Activated T-cell treated with anti-CD3 and anti-CD28 coated beads, Interleukin-2, amount 50 U/mL, for 72 hours (primary cell): ENCODE data around the gene LONP2. TPM values are rescaled to one million over a fixed set of nuclear protein-coding genes. Genes with fewer than 3 reads are reported as not detected.

Experiments used
- ATAC-seq, 2 donors: fragments of 150-1000 bp; cut with Tn5 transposase; replicated peaks in 1 of 2; 2 replicates each; pipeline ENCODE4 v1.10.0; 2021; ENCODE audit warnings: moderate library complexity in 2 of 2, mild to moderate bottlenecking in 1 of 2
- DNase-seq, 2 donors: peaks; one replicate each; pipeline ENCODE4 v3.0.0; 2021 to 2022; ENCODE audit warnings: mixed read lengths in 1 of 2
- H3K27ac Mint-ChIP-seq: one replicate; pipeline ENCODE4 v1.8.0; 2022; ENCODE audit warnings: mild to moderate bottlenecking, moderate library complexity, mixed read lengths
- H3K27me3 Mint-ChIP-seq: one replicate; pipeline ENCODE4 v1.8.0; 2022; ENCODE audit warnings: low read depth, mixed read lengths
- H3K36me3 Mint-ChIP-seq, 2 donors: one replicate each; pipeline ENCODE4 v1.8.0; 2022; ENCODE audit warnings: mixed read lengths in 2 of 2, mild to moderate bottlenecking in 1 of 2; ENCODE audit not compliant: insufficient read depth in 2 of 2
- H3K4me1 Mint-ChIP-seq: one replicate; pipeline ENCODE4 v1.8.0; 2022; ENCODE audit warnings: low read depth, mixed read lengths
- H3K4me3 Mint-ChIP-seq, 2 donors: one replicate each; pipeline ENCODE4 v1.8.0; 2022; ENCODE audit warnings: mild to moderate bottlenecking in 2 of 2, mixed read lengths in 2 of 2, moderate library complexity in 2 of 2
- H3K9me3 Mint-ChIP-seq, 2 donors: one replicate each; pipeline ENCODE4 v1.8.0; 2022; ENCODE audit warnings: mixed read lengths in 2 of 2
- total RNA-seq, 2 donors: library from RNA; stranded (reverse); gene quantifications; one replicate each; pipeline ENCODE4 v1.2.3, GENCODE V29; 2022

LONP2 gene
- total RNA-seq, 2 donors from 2014 or later: 50.8 to 55.3 TPM

DNA sequence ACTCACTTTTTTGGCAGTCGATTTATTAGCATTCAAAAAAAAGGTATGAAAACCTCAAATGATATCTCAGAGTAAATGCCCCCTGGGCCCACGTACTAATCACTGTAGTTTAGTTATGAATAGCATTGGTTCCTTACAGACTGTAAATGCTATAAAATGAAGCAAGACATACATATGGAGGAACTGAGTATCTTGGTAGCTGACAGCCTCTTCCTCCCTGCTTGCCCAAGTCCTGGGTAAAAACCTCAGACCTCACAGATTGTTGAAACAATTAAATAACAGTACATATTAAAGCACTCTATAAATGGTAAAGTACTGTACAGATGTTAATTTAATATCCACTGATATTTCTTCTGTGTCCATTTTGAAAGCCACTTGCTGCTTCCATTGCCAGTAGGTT, 36.4 kb downstream of the LONP2 start:
- DNase-seq (no peak), ATAC-seq (no peak)
- Mint-ChIP-seq H3K4me3 (no peak overlapping the region), H3K36me3 (peaks cover 10 to 31% of the 10 kb centered on the region in 2 donors), H3K4me1 (no peaks in the 10 kb centered on the region), H3K27ac (no peak overlapping the region), H3K9me3 (no peaks in the 10 kb centered on the region), H3K27me3 (no peaks in the 10 kb centered on the region)

DNA sequence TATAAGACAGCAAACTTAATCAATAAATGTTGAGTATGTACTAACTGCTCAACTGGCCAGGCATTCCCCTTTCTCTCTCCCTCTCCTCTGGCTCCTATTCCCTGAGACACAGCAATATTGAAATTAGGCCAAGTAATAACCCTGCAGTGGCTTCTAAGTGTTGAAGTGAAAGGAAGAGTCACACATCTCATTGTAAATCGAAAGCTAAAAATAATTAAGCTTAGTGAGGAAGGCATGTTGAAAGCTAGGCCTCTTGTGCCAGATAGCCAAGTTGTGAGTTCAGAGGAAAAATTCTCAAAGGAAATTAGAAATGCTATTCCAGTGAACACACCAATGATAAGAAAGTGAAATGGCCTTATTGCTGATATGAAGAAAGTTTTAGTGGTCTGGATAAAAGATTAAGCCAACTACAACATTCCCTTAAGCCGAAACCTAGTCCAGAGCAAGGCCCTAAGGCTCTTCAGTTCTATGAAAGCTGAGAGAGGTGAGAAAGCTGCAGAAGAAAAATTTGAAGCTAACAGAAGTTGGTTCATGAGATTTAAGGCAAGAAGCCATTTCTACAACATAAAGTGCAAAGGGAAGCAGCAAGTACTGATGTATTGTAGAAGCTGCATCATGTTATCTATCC, 38.6 kb downstream of the LONP2 start:
- H3K4me1 Mint-ChIP-seq: no peaks in the 10 kb centered on the region
- peaks cover 0 to 5% of the 10 kb centered on the region in 2 donors for H3K9me3 Mint-ChIP-seq
- H3K4me3 Mint-ChIP-seq: no peak overlapping the region
- H3K27ac Mint-ChIP-seq: no peak overlapping the region
- no peaks in the 10 kb centered on the region for H3K27me3 Mint-ChIP-seq
- H3K36me3 Mint-ChIP-seq: peaks cover 22 to 46% of the 10 kb centered on the region in 2 donors
- DNase-seq (no peak), ATAC-seq (no peak)

DNA sequence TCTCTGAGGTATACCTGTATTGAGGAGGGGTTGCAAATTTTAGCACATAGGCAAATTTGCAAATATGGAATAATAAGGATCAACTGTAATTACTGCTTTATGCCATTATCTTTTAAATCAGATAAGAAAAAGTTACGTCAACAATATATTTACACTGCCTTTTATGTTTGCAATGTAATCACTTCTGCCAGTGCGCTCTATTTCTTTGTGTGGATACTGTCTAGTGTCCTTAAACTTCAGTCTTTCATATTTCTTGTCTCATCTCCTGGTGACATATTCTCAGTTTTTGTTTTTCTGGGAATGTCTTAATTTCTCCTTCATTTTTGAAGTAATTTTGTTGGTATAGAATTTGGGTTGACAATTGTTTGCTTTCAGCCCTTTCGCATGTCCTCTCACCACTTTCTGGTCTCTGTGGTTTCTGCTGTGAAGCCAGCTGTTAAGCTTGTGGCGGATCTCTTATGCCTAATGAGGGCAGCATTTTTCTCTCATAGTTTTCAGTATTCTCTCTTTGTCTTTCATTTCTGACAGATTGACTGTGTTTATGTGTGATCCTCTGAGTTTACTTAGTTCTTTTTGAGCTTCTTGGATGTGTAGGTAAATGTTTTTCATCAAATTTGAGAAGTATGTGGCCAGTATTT, 40.8 kb downstream of the LONP2 start:
- peak overlapping the region in 1 of 2 donors; percentile 16 for H3K4me3 Mint-ChIP-seq
- peaks cover 21 to 38% of the 10 kb centered on the region in 2 donors for H3K36me3 Mint-ChIP-seq
- H3K27me3 Mint-ChIP-seq: no peaks in the 10 kb centered on the region
- no peaks in the 10 kb centered on the region for H3K4me1 Mint-ChIP-seq
- no peak for ATAC-seq
- peaks cover 0 to 5% of the 10 kb centered on the region in 2 donors for H3K9me3 Mint-ChIP-seq
- no peak for DNase-seq
- no peak overlapping the region for H3K27ac Mint-ChIP-seq

DNA sequence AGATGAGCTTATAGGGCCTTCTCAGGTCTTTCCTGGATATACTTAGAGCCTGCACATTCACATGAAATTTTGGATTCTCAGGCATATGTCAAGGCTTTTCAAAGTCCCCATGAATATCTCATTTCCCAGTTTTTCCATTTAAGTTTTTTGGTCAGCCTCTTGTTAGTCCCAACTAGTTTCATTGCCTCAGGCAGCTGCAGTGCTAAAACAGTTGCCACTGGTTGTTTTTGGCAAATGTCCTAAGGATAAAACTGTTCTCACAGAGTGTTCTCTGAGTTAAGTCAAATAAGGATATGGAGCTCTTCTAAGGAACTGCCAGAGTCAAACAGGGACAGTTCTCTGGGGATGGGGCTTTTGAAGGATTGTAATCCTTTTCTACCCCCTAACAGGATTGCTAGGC, 43.1 kb downstream of the LONP2 start:
- no peak overlapping the region for H3K4me3 Mint-ChIP-seq
- H3K4me1 Mint-ChIP-seq: no peaks in the 10 kb centered on the region
- H3K27me3 Mint-ChIP-seq: no peaks in the 10 kb centered on the region
- no peak for ATAC-seq
- H3K27ac Mint-ChIP-seq: no peak overlapping the region
- peaks cover 21 to 42% of the 10 kb centered on the region in 2 donors for H3K36me3 Mint-ChIP-seq
- DNase-seq: no peak
- H3K9me3 Mint-ChIP-seq: peaks cover 0 to 5% of the 10 kb centered on the region in 2 donors

DNA sequence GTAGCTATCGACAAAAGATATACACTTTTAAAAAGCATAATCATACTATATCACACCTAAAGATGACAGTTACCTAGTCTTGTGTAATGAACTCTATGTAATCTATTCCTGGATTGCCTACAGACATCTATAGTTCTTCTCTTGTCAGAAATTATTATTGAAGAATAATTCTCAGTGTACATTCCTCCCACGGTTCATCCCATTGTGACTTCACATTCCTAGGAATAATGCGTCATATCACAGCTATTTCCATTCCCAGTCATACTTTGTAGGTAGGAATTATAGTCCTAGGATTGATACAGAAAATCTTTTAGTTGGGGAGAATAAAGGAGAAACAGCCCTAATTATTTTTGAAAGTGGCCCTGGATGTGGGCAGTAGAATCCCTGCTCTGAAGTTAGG, 47.2 kb downstream of the LONP2 start:
- Mint-ChIP-seq H3K27me3 (no peaks in the 10 kb centered on the region), H3K4me3 (no peak overlapping the region), H3K36me3 (peaks cover 11 to 28% of the 10 kb centered on the region in 2 donors), H3K27ac (no peak overlapping the region), H3K9me3 (peaks cover 0 to 2% of the 10 kb centered on the region in 2 donors), H3K4me1 (peaks cover 4% of the 10 kb centered on the region)
- ATAC-seq: no peak
- no peak for DNase-seq

DNA sequence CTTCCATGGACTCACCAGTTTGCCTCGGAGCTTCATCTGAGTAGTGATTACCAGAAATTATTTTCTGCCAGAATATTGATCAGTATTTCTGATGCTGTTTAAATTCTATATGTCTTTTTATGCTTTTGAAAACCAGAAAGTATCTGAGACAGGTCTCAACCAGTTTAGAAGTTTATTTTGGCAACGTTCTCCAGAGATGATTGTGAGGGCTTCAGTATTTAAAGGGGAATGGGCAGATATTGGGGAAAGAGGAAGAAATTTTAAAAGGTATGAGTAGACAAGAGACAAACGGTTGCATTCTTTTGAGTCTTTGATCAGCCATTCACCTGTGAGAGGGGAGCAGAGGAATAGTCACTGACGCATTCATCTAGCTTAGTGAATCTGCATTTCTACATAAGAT, 47.7 kb downstream of the LONP2 start:
- Mint-ChIP-seq H3K4me3 (no peak overlapping the region), H3K27ac (no peak overlapping the region), H3K27me3 (no peaks in the 10 kb centered on the region), H3K4me1 (peaks cover 4% of the 10 kb centered on the region), H3K36me3 (peaks cover 9 to 26% of the 10 kb centered on the region in 2 donors), H3K9me3 (peaks cover 0 to 2% of the 10 kb centered on the region in 2 donors)
- ATAC-seq (no peak), DNase-seq (no peak)

GRCh38 chr16:48292452-48292851, 48.4 kb downstream of the LONP2 start:
- Mint-ChIP-seq H3K27ac (no peak overlapping the region), H3K4me1 (peaks cover 4% of the 10 kb centered on the region), H3K9me3 (no peaks in the 10 kb centered on the region), H3K27me3 (no peaks in the 10 kb centered on the region), H3K4me3 (no peak overlapping the region), H3K36me3 (peaks cover 3 to 21% of the 10 kb centered on the region in 2 donors)
- no peak for DNase-seq
- no peak for ATAC-seq

- ATAC-seq: no peak
- no peak for DNase-seq
- H3K27me3 Mint-ChIP-seq: no peaks in the 10 kb centered on the region
- no peaks in the 10 kb centered on the region for H3K9me3 Mint-ChIP-seq
- peaks cover 7% of the 10 kb centered on the region for H3K4me1 Mint-ChIP-seq
- H3K36me3 Mint-ChIP-seq: peaks cover 4 to 20% of the 10 kb centered on the region in 2 donors
- H3K27ac Mint-ChIP-seq: no peak overlapping the region
- H3K4me3 Mint-ChIP-seq: no peak overlapping the region
Observed at GRCh38 chr16:48294724-48295123, 50.6 kb downstream of the LONP2 start.

GRCh38 chr16:48295488-48296281, 51.6 kb downstream of the LONP2 start:
- no peak overlapping the region for H3K4me3 Mint-ChIP-seq
- H3K9me3 Mint-ChIP-seq: no peaks in the 10 kb centered on the region
- ATAC-seq: no peak
- peak overlapping the region; percentile 42 for H3K27ac Mint-ChIP-seq
- peaks cover 17% of the 10 kb centered on the region for H3K4me1 Mint-ChIP-seq
- H3K36me3 Mint-ChIP-seq: peaks cover 4 to 24% of the 10 kb centered on the region in 2 donors
- H3K27me3 Mint-ChIP-seq: no peaks in the 10 kb centered on the region
- no peak for DNase-seq

DNA sequence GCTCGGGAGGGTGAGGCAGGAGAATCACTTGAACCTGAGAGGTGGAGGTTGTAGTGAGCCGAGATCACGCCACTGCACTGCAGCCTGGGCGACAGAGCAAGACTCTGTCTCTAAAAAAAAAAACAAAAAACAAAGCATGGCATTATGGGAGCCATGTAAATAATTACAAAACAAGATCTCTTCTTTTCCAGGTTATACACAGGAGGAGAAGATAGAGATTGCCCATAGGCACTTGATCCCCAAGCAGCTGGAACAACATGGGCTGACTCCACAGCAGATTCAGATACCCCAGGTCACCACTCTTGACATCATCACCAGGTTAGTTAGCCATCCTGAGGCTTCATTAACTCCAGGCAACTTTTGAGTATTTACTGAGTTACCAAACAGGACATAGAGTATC, 55.4 kb downstream of the LONP2 start:
- no peaks in the 10 kb centered on the region for H3K27me3 Mint-ChIP-seq
- peak overlapping the region; percentile 98 for H3K27ac Mint-ChIP-seq
- no peaks in the 10 kb centered on the region for H3K9me3 Mint-ChIP-seq
- DNase-seq (no peak), ATAC-seq (no peak)
- H3K4me1 Mint-ChIP-seq: peaks cover 14% of the 10 kb centered on the region
- no peak overlapping the region for H3K4me3 Mint-ChIP-seq
- peaks cover 6 to 34% of the 10 kb centered on the region in 2 donors for H3K36me3 Mint-ChIP-seq

DNA sequence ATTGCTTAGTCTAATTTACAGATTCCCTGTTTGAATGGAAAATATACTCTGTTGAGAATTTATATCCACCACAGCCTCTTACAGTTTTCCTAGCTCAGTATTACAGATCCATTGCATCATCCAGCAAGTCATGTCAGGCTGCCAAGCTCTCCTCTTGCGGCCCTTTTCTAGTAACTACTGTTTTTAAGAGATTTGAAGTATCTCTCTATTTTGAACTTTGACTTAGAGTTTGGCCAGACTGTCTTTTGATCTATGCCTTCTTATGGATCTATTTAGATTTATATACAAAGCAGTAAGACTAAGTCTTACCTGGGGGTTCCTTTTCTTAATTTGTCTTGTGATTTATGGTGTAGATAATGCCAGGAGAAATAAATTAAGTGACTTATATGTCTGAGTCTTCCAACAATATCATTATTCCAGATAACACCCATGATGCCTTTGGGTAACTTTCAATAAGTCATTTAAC, 56.3 kb downstream of the LONP2 start:
- no peaks in the 10 kb centered on the region for H3K9me3 Mint-ChIP-seq
- peaks cover 14% of the 10 kb centered on the region for H3K4me1 Mint-ChIP-seq
- peak overlapping the region; percentile 98 for H3K27ac Mint-ChIP-seq
- peak overlapping the region in 1 of 2 donors; percentile 45 for H3K4me3 Mint-ChIP-seq
- DNase-seq (peak in 1 of 2 donors; percentile 5), ATAC-seq (peak; percentile 32 to 59)
- peaks cover 6 to 35% of the 10 kb centered on the region in 2 donors for H3K36me3 Mint-ChIP-seq
- no peaks in the 10 kb centered on the region for H3K27me3 Mint-ChIP-seq

GRCh38 chr16:48308535-48308934, 64.4 kb downstream of the LONP2 start:
- Mint-ChIP-seq H3K4me3 (no peak overlapping the region), H3K9me3 (peaks cover 10 to 27% of the 10 kb centered on the region in 2 donors), H3K27me3 (no peaks in the 10 kb centered on the region), H3K4me1 (no peaks in the 10 kb centered on the region), H3K27ac (no peak overlapping the region), H3K36me3 (peaks cover 36 to 70% of the 10 kb centered on the region in 2 donors)
- no peak for ATAC-seq
- no peak for DNase-seq
